ENCODE data around the gene CCL27.
A peak's percentile ranks its signal among the peaks of the same experiment; 100 is the strongest.

The CCL27 gene

DNA sequence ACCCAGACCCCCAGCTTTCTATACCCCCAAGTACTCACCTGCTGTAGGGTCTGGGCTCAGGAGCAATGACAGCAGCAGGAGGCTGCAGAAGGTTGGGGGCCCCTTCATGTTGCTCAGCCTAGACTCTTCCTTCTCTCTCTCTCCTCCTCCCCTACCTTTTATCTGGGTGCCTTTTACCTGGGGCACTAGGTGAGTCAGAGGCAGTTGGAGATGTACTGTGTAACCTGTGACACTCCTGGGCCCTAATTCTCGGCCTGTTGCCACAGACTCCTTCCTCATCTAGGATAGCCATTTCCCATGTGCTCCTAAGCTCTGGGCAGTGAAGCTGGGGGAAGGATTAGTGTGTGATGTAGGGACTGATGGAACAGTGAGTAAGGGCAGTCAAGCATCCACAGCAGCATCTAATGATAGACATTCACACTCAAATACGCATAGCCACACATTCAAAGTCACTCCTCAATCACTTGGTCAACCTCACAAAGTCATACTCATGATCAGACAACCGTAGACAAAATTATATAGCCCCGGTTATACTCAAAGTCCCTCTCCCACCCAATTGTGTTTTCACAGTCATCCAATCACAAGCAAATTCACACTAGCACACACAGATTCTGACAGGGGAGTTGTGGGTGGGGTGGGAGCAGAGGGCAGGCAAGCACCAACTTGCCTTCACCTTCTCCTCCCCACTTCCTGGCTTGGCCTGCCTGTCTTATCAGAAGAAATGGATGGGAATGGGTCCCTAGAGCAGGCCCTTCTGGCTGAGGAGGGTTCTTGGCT, at the start of gene CCL27:
Gene CCL27 (minus strand): TSS at position 132 of the 777 bp plus-strand sequence. CDS start 24 bp downstream, at position 108.
- no peak for DNase-seq (ENCODE audit: low spot score)
- FAIRE-seq = no peak

DNA sequence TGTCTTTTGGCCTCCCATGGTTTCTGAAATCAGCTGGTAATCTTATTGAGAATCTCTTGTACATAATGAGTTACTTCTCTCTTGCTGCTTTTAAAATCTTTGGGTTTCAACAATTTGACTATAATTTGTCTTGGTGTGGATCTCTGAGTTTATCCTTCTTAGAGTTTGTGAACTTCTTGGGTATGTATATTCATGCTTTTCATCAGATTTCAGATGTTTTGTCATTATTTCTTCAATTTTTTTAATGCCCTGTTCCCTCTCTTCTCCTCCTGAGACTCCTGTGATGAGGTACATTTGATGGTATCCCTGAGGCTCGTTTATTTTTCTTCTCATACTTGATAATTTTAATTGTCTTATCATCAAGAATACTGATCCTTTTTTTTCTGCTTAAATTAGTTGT, 49.7 kb upstream of the CCL27 start:
- DNase-seq (ENCODE audit: low spot score) (no peak), FAIRE-seq (no peak)

DNA sequence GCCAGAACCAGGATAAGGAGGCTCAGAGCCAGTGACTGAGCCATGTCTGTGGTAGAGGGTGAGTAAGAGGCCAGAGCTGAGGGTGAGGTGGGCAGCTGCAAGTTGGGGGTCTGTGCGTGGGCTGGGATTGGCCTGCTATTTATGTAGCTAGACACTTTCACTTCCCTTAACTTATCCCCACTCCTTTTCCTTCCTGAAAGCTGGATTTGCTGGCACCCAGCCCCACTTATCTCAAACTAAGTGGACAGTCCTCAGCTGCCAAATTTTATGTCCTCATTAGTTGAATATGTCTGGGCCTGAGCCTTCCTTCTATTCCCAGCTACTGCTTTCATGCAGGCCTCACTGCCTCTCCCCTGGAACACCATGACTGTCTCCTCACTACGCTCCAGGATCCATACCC, 47.6 kb upstream of the CCL27 start, which contains the start of gene CCL21:
Gene CCL21 (minus strand): TSS at position 114 of the 400 bp plus-strand sequence. CDS start 70 bp downstream, at position 44.
- FAIRE-seq = no peak

GRCh38 chr9:34709196-34709978, 46.9 kb upstream of the CCL27 start:
- DNase-seq (ENCODE audit: low spot score) (no peak), FAIRE-seq (no peak)

More for the DNA sequence above, 47.6 kb upstream of the CCL27 start, which contains the start of gene CCL21:
- DNase-seq (ENCODE audit: low spot score) = no peak

DNA sequence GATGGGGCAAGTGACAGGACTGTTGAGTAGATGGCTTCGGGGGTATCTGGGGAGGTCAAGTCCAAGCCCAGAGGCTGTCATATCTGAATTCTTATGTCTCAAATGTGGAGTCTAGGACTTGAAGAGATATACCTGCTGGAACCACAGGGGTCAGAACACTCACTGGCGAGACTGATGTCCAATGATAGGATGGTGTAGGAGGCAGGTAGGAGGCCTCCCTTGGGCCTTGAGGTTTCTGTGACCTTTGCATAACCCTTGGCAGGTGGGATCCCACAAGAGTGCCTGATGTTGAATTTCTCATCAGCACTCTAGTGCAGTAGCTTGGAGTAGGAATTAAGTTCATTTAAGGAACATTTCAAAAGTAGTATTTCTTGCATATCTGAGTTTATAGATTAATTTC, 44.7 kb upstream of the CCL27 start:
- DNase-seq (ENCODE audit: low spot score) (no peak), FAIRE-seq (no peak)

- FAIRE-seq (no peak), DNase-seq (ENCODE audit: low spot score) (peak; percentile 88)
Measured at GRCh38 chr9:34701769-34702736, 39.6 kb upstream of the CCL27 start.

GRCh38 chr9:34701023-34701768, 38.7 kb upstream of the CCL27 start:
- no peak for FAIRE-seq
- peak; percentile 92 for DNase-seq (ENCODE audit: low spot score)

GRCh38 chr9:34694811-34695210, 32.4 kb upstream of the CCL27 start:
- FAIRE-seq (no peak), DNase-seq (ENCODE audit: low spot score) (no peak)

- no peak for DNase-seq (ENCODE audit: low spot score)
- FAIRE-seq = no peak
Measured at GRCh38 chr9:34693560-34693959, 31.1 kb upstream of the CCL27 start.

- DNase-seq (ENCODE audit: low spot score) (no peak), FAIRE-seq (no peak)
Measured at GRCh38 chr9:34691936-34692315, 29.5 kb upstream of the CCL27 start.

GRCh38 chr9:34690983-34691935, 28.8 kb upstream of the CCL27 start, which contains the start of gene CCL19:
CCL19 (minus strand) TSS chr9:34691276; CDS start chr9:34691139, 137 bp downstream.
- no peak for FAIRE-seq
- DNase-seq (ENCODE audit: low spot score) = no peak

GRCh38 chr9:34689512-34689911, 27.1 kb upstream of the CCL27 start:
- DNase-seq (ENCODE audit: low spot score) (no peak), FAIRE-seq (no peak)

DNA sequence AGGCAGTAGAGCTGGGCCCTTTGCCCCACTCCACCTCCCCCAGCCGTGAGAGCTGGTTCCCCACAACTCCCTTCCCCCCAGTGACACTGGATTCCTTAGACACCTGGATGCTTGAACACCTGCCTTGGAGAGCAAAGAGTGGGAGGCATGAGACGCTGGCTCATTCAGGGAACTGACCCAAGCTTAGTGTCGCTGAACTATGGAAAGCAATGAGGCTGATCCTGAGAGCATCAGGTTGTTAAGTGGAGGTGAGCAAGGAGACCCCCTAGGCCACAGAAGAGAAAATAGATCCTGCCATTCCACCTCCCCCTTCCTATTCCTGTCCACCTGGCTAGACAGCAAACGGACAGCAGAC, 26.6 kb upstream of the CCL27 start:
- DNase-seq (ENCODE audit: low spot score) (no peak), FAIRE-seq (no peak)

- DNase-seq (ENCODE audit: low spot score) (no peak), FAIRE-seq (no peak)
Measured at GRCh38 chr9:34688329-34689115, 26.1 kb upstream of the CCL27 start.

DNA sequence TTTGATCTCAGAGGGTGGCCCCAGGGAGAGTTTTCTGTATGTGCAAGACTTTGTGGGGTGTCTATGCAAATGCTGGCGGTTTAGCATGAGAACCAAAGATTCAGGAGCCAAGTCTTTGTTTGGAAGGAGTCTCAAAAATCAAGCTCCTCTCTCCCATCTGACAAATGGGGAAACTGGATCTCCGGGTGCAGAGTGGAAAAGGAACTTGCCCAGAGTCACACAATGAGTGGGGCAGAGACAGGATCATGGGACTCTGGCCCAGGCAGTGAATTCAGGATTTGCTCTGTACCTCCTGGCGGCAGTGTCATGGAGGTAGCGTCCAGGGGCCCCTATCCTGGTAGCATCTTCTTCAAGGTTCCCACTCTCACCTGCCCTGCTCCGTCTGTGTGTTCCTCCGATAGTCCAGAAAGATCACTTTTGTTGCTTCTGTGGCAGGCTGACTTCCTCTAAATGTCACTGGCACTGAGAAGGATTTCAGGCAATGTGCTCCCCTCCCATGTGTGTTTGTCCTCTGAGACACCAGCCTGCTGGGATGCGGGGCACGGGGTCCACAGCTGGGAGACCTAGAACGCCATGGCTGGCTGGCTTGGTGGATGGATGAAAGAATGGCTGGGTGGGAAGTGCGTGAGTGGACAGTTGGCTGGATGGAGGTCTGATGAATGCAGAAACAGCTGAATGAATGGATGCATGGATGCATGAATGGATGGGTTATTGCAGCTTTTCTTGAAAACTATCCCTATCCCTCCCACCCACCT, 25.0 kb upstream of the CCL27 start:
- no peak for DNase-seq (ENCODE audit: low spot score)
- peak; percentile 9 for FAIRE-seq

- FAIRE-seq (no peak), DNase-seq (ENCODE audit: low spot score) (no peak)
Measured at GRCh38 chr9:34686732-34687131, 24.3 kb upstream of the CCL27 start.

DNA sequence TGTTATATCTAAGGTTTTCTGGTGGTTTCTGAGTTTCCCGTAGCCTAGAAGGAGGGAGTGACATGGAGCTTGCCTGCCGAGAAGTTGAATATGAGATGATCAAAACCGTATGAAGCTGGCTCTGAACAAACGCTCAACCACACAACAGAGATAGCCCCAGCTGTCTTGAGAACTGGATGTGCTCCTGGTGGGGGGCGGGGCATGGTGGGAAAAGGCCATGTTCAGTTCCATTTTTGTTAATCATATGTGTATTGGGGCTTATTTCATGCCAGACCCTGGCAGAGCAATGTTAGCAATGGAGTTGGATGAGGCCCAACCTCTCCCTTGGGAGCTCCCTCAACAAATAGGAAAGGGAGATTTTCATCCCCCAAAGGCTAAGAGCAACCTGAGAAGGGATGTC, 23.8 kb upstream of the CCL27 start:
- DNase-seq (ENCODE audit: low spot score) = no peak
- FAIRE-seq = no peak

DNA sequence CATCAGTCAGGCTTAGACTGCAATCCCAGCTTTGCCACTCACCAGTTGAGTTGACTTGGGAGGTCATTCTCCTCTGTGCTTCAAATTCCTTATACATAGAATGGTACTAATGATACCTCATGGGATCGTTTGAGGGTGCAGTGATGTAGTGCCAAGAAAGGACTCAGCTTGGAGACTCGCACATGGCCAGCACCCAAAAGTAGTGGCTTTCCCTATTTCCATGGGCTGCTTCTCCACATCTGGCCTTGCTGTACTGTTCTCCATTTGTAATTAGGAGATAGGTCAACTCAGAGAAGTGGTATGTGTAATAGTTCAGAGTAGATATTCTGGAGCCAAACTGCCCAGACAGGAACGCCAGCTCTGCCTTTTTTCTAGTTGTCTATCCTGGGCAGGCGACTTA, 23.1 kb upstream of the CCL27 start:
- no peak for FAIRE-seq
- DNase-seq (ENCODE audit: low spot score) = no peak

Measured in urothelium cell line (cell line).